Neural progenitor cell (in vitro differentiated cells): ENCODE measurements around the gene WWOX.

ENCODE experiments used
- CTCF ChIP-seq: fragments of 200-600 bp; sonication (generic); IDR thresholded peaks from 2 replicates; pipeline ENCODE4 v1.5.1; 2017; ENCODE audit warnings: antibody characterized with exemption, mild to moderate bottlenecking
- EZH2 ChIP-seq: fragments of 200-600 bp; sonication (generic); IDR thresholded peaks from 2 replicates; pipeline ENCODE4 v1.6.1; 2017; ENCODE audit warnings: antibody characterized with exemption, mild to moderate bottlenecking, moderate library complexity
- EZH2phosphoT487 ChIP-seq: fragments of 200-600 bp; sonication (generic); IDR thresholded peaks from 2 replicates; pipeline ENCODE4 v1.6.1; 2017; ENCODE audit warnings: antibody characterized with exemption

GRCh38 chr16:78953526-78953925, 854.1 kb downstream of the WWOX start:
- TF ChIP-seq EZH2phosphoT487 (no peak), CTCF (no peak), EZH2 (no peak)
